Epithelial cell of proximal tubule (primary cell): ENCODE measurements around the gene GALNTL6. TPM values are rescaled to one million over a fixed set of nuclear protein-coding genes. Genes with fewer than 3 reads are reported as not detected.

ENCODE experiments used
- DNase-seq: peaks from one replicate; pipeline ENCODE4 v3.0.0-alpha.2; 2011; ENCODE audit warnings: low read depth
- H3K4me3 ChIP-seq: 2 replicates; pipeline ENCODE4 v1.5.1; 2011; ENCODE audit warnings: low read depth, mild to moderate bottlenecking, low read length
- total RNA-seq: library from RNA; depleted of rRNA; stranded (reverse); fragments of >200 nt; gene quantifications from 2 replicates; pipeline ENCODE4 v1.2.3, GENCODE V29; 2015
- TF ChIP-seq, protein P1 (sequence below): conservative IDR thresholded peaks from 2 replicates; pipeline ENCODE4 v1.5.1; 2012; ENCODE audit warnings: low read depth, mild to moderate bottlenecking, low read length

Gene GALNTL6
- total RNA-seq, 1 donor from 2014 or later: not detected

GRCh38 chr4:172826346-172826745 lies 1013.1 kb downstream of the GALNTL6 start:
- TF ChIP-seq, protein P1, sequence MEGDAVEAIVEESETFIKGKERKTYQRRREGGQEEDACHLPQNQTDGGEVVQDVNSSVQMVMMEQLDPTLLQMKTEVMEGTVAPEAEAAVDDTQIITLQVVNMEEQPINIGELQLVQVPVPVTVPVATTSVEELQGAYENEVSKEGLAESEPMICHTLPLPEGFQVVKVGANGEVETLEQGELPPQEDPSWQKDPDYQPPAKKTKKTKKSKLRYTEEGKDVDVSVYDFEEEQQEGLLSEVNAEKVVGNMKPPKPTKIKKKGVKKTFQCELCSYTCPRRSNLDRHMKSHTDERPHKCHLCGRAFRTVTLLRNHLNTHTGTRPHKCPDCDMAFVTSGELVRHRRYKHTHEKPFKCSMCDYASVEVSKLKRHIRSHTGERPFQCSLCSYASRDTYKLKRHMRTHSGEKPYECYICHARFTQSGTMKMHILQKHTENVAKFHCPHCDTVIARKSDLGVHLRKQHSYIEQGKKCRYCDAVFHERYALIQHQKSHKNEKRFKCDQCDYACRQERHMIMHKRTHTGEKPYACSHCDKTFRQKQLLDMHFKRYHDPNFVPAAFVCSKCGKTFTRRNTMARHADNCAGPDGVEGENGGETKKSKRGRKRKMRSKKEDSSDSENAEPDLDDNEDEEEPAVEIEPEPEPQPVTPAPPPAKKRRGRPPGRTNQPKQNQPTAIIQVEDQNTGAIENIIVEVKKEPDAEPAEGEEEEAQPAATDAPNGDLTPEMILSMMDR: no peak
- DNase-seq: no peak

GRCh38 chr4:172826861-172827260 lies 1013.7 kb downstream of the GALNTL6 start:
- H3K4me3 ChIP-seq: no peak overlapping the region
- DNase-seq: no peak
- TF ChIP-seq, protein P1: no peak

More at GRCh38 chr4:172826346-172826745, 1013.1 kb downstream of the GALNTL6 start:
- H3K4me3 ChIP-seq: no peak overlapping the region

GRCh38 chr4:172830295-172830764 lies 1017.1 kb downstream of the GALNTL6 start:
- TF ChIP-seq, protein P1: peak; percentile 49
- no peak for DNase-seq
- no peak overlapping the region for H3K4me3 ChIP-seq

- TF ChIP-seq, protein P1: no peak
- DNase-seq: no peak
- H3K4me3 ChIP-seq: no peak overlapping the region
Measured at GRCh38 chr4:172836661-172837060, 1023.5 kb downstream of the GALNTL6 start.

- H3K4me3 ChIP-seq: no peak overlapping the region
- DNase-seq: no peak
- TF ChIP-seq, protein P1: no peak
Measured at GRCh38 chr4:172838111-172838510, 1024.9 kb downstream of the GALNTL6 start.

DNA sequence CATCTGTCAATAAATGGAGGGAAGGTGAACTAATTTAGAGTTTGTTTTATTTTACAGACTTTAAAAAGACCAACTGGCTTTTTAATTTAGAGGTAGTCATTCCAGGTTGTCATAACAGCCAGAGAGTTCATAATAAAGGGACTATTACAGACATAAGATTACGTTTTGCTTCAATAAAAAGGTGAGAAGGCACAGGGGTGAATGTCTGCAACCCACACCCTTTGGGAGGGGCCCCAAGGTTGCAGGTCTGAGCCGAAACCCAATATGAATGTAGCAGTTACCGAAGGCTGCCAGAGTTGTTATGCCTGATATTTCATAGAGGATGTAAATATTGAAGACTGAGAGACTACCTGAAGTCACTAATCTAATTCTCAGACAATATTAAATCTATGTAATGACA lies 1025.7 kb downstream of the GALNTL6 start:
- DNase-seq: no peak
- TF ChIP-seq, protein P1: no peak
- H3K4me3 ChIP-seq: no peak overlapping the region

GRCh38 chr4:172842779-172843178 lies 1029.6 kb downstream of the GALNTL6 start:
- DNase-seq: no peak
- TF ChIP-seq, protein P1: no peak
- H3K4me3 ChIP-seq: no peak overlapping the region
